PC-3 (cell line): Measurements from ENCODE around the gene CYP2F1.

Experiments used
- CTCF ChIP-seq: fragments of 300-600 bp; sonication (generic); conservative IDR thresholded peaks from 2 replicates; pipeline ENCODE4 v1.5.1; 2017; ENCODE audit warnings: antibody characterized with exemption, low read depth, mild to moderate bottlenecking, low read length
- EZH2phosphoT487 ChIP-seq: fragments of 300-600 bp; sonication (generic); IDR thresholded peaks from 2 replicates; pipeline ENCODE4 v1.6.1; 2018; ENCODE audit warnings: mild to moderate bottlenecking, antibody characterized with exemption, low read length, borderline replicate concordance

DNA sequence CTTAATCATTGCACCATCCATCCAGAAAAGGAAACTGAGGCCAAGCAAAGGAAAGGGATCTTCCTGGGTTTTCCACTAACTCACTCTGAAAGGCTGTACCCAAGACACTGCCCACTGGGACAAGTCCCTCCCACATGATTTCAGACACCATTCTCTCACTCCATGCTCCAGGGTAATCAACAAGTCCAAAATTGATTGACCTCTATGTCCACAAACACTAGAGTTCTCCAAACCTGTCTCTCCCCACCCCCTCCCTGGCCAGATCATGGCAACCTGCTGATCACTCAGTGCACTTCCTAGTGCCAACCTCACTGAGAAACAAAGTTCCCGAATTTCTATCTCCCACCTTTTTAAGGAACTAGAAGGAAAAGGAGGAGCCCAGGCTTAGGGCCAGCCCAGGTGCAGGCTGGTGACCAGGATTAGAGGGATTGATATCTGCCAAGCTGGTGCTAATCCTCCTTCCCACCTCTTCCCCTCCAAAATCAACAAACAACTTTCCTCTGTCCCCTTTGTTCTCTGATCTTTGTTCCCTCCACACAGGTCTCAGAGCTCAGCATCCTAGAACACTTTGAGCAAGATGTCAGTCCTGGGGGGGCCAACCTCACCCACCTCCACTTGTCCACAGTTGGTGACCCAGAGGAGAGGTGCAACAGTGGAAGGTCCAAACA lies 28.4 kb upstream of the CYP2F1 start:
- no peak for TF ChIP-seq CTCF
- no peak for TF ChIP-seq EZH2phosphoT487
